ENCODE data around the gene PASD1. TPM values are rescaled to one million over a fixed set of nuclear protein-coding genes. Genes with fewer than 3 reads are reported as not detected.

The PASD1 gene
- total RNA-seq, 1 donor from 2014 or later: not detected

GRCh38 chrX:151701531-151701930 is 138.1 kb downstream of the PASD1 start:
- H3K9me3 Mint-ChIP-seq: no peaks in the 10 kb centered on the region
- ATAC-seq (ENCODE audit: low read depth): no peak
- no peaks in the 10 kb centered on the region for H3K4me1 Mint-ChIP-seq
- intact Hi-C loops (cut with micrococcal nuclease): no loop called here
- TF ChIP-seq CTCF (IDR thresholded peaks at IDR 0.05): no peak
- no peak for DNase-seq
- H3K27me3 Mint-ChIP-seq: no peaks in the 10 kb centered on the region
- ChIA-PET CTCF (no interaction called here), POLR2A (no interaction called here)
- H3K4me3 Mint-ChIP-seq: no peak overlapping the region
- no peak overlapping the region for H3K27ac Mint-ChIP-seq
- no peaks in the 10 kb centered on the region for H3K36me3 Mint-ChIP-seq (ENCODE audit: low read depth)

GRCh38 chrX:151702026-151702714 is 138.7 kb downstream of the PASD1 start:
- H3K27ac Mint-ChIP-seq: no peak overlapping the region
- POLR2A ChIA-PET: no interaction called here
- no peaks in the 10 kb centered on the region for H3K27me3 Mint-ChIP-seq
- H3K36me3 Mint-ChIP-seq (ENCODE audit: low read depth): no peaks in the 10 kb centered on the region
- DNase-seq (no peak), ATAC-seq (ENCODE audit: low read depth) (no peak)
- no peak overlapping the region for H3K4me3 Mint-ChIP-seq
- intact Hi-C loops (cut with micrococcal nuclease): no loop called here
- CTCF ChIA-PET: no interaction called here
- TF ChIP-seq CTCF (IDR thresholded peaks at IDR 0.05): no peak
- H3K9me3 Mint-ChIP-seq: no peaks in the 10 kb centered on the region
- H3K4me1 Mint-ChIP-seq: no peaks in the 10 kb centered on the region

GRCh38 chrX:151702741-151703340 is 139.4 kb downstream of the PASD1 start:
- DNase-seq: no peak
- no peak overlapping the region for H3K4me3 Mint-ChIP-seq
- H3K27ac Mint-ChIP-seq: no peak overlapping the region
- intact Hi-C loops (cut with micrococcal nuclease): no loop called here
- POLR2A ChIA-PET: no interaction called here
- no peaks in the 10 kb centered on the region for H3K27me3 Mint-ChIP-seq
- no peak for ATAC-seq (ENCODE audit: low read depth)
- CTCF ChIA-PET: no interaction called here
- H3K4me1 Mint-ChIP-seq: no peaks in the 10 kb centered on the region
- no peaks in the 10 kb centered on the region for H3K36me3 Mint-ChIP-seq (ENCODE audit: low read depth)
- TF ChIP-seq CTCF (IDR thresholded peaks at IDR 0.05): no peak
- no peaks in the 10 kb centered on the region for H3K9me3 Mint-ChIP-seq

DNA sequence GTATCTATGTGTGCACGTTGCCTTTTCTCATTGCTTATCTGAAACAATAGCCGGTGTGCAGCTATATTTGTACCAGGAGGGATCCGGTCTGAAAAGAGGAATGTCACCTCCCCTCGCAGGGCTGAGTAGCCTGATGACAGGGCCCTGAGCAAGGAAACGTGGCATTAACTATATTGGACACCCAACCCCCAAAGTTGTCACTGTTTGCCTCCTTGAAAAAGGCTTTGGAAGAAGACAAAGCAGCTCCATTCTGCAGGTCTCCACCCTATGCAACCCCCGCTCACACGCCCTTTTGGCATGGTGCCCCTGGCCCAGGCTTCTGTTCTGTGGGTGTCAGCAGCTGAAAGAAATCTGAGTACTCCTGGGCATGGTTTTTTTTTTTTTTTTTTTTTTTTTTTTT is 140.0 kb downstream of the PASD1 start:
- Mint-ChIP-seq H3K27ac (no peak overlapping the region), H3K9me3 (no peaks in the 10 kb centered on the region), H3K27me3 (no peaks in the 10 kb centered on the region), H3K36me3 (ENCODE audit: low read depth) (no peaks in the 10 kb centered on the region), H3K4me3 (no peak overlapping the region), H3K4me1 (no peaks in the 10 kb centered on the region)
- ATAC-seq (ENCODE audit: low read depth) (no peak), DNase-seq (no peak)
- ChIA-PET POLR2A (no interaction called here), CTCF (no interaction called here)
- TF ChIP-seq CTCF (IDR thresholded peaks at IDR 0.05): no peak
- intact Hi-C loops (cut with micrococcal nuclease): no loop called here

DNA sequence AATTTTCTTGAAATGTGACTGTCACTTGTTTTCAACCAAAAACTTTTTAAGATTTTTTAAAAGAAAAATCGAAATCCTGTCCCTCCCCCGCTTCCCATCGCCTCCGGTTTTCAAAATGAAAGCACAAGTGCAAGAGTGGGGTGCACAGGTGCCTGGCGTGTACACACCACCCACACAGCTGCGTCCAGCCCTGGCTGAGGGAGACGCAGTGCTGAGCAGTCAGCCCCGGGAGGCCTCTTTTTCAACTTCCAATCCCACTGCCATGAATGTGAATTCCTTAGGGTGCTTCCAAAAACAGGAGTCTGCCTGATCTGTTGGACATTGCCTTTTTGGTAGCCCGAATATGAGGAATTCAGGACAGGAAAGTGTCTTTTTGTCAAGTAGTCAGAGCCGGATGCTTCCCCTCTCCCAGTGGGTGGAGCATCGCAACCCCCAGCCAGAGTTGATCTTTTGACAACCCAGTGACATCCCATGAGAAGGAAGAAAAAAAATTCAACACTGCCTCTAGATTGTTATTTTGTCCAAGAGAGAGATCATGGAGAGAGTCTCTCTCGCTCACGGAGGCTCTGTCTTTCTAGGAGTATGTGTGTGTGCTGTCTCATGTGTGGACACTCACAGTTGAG is 140.7 kb downstream of the PASD1 start:
- Mint-ChIP-seq H3K9me3 (no peaks in the 10 kb centered on the region), H3K4me1 (no peaks in the 10 kb centered on the region), H3K27me3 (no peaks in the 10 kb centered on the region), H3K36me3 (ENCODE audit: low read depth) (no peaks in the 10 kb centered on the region), H3K27ac (no peak overlapping the region), H3K4me3 (no peak overlapping the region)
- intact Hi-C loops (cut with micrococcal nuclease): no loop called here
- ATAC-seq (ENCODE audit: low read depth): no peak
- ChIA-PET CTCF (no interaction called here), POLR2A (no interaction called here)
- DNase-seq: no peak
- no peak for TF ChIP-seq CTCF (IDR thresholded peaks at IDR 0.05)
